C4-2B (cell line): ENCODE results near the gene CAMTA1.

Experiments
- CTCF ChIP-seq: fragments of 450-650 bp; conservative IDR thresholded peaks from 2 replicates; pipeline ENCODE4 v1.5.1; 2017; ENCODE audit warnings: mild to moderate bottlenecking
- ZFX ChIP-seq: fragments of 450-650 bp; IDR thresholded peaks from 2 replicates; pipeline ENCODE4 v1.6.1; 2017

- TF ChIP-seq CTCF (no peak), ZFX (no peak)
Observed at GRCh38 chr1:7400566-7400965, 615.3 kb downstream of the CAMTA1 start.
